Measurements from ENCODE around the gene RPLP1. TPM values are rescaled to one million over a fixed set of nuclear protein-coding genes. Genes with fewer than 3 reads are reported as not detected.

Gene RPLP1
- total and polyA plus RNA-seq, 8 donors, result 99.1 to 2,495 (median 1,437) TPM

DNA sequence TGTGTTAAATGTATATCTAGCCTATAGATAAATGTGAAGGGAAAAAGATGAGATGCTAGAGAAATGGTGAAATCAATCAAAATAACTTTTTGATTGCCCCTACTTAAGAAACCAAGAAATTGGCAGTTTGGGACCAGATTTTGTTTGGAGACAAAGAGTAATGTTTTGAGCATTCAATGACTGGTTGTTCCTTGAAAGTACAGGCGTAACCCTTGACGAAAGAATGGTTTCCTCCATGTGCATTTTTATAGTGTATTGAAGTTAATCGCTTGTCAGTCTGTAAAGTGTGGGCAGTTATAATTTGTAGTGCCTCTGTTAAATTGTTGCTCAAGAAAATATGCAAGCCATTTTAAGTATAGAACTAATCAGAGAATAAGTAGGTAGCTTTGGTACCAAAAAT, 37.2 kb upstream of the RPLP1 start:
- Histone ChIP-seq H3K4me3 (peak overlapping the region in 1 of 4 donors; percentile 99), H3K27ac (no peak overlapping the region), H3K36me3 (peaks cover 0 to 11% (median 2%) of the 10 kb centered on the region in 4 donors), H3K9me3 (no peaks in the 10 kb centered on the region), H3K27me3 (no peaks in the 10 kb centered on the region), H3K4me1 (peaks cover 11 to 23% (median 18%) of the 10 kb centered on the region in 4 donors)
- 73 to 90% (median 88%) methylated on average over 3 of the region's 3 CpGs for WGBS, 5 donors
- TF ChIP-seq, protein P1, sequence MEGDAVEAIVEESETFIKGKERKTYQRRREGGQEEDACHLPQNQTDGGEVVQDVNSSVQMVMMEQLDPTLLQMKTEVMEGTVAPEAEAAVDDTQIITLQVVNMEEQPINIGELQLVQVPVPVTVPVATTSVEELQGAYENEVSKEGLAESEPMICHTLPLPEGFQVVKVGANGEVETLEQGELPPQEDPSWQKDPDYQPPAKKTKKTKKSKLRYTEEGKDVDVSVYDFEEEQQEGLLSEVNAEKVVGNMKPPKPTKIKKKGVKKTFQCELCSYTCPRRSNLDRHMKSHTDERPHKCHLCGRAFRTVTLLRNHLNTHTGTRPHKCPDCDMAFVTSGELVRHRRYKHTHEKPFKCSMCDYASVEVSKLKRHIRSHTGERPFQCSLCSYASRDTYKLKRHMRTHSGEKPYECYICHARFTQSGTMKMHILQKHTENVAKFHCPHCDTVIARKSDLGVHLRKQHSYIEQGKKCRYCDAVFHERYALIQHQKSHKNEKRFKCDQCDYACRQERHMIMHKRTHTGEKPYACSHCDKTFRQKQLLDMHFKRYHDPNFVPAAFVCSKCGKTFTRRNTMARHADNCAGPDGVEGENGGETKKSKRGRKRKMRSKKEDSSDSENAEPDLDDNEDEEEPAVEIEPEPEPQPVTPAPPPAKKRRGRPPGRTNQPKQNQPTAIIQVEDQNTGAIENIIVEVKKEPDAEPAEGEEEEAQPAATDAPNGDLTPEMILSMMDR (IDR thresholded peaks at IDR 0.05), result no peak
- no peak for TF ChIP-seq EP300 (IDR thresholded peaks at IDR 0.05)
- DNase-seq, result no peak
- intact Hi-C loops (cut with DNase I; ENCODE audit: low total_unique reads), result no loop called here

DNA sequence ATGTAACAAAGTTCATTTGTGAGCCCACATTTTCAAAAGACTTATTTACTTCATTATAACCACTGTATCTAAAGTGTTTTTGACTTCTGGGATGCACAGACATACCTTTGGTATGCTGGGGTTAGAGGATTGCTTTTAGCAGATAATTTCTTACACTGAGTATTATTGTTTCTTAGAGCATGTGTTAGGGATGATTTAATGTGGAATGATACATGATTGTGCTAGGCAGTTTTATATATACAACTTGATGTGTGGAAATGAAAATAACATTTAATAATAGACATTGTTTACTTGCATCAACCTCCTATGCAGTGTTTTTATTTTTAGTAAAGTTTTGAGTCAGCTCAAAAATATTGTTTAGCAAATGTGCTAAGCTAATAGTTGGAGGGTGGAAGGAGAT, 35.0 kb upstream of the RPLP1 start:
- no peaks in the 10 kb centered on the region for H3K27me3 ChIP-seq
- H3K9me3 ChIP-seq, result no peaks in the 10 kb centered on the region
- peaks cover 11 to 23% (median 18%) of the 10 kb centered on the region in 4 donors for H3K4me1 ChIP-seq
- no peak for DNase-seq
- TF ChIP-seq EP300 (IDR thresholded peaks at IDR 0.05) (no peak), POLR2AphosphoS5 (IDR thresholded peaks at IDR 0.05) (no peak), POLR2A (IDR thresholded peaks at IDR 0.05) (no peak)
- TF ChIP-seq, protein P1 (IDR thresholded peaks at IDR 0.05), result no peak
- H3K27ac ChIP-seq, result no peak overlapping the region
- no peak overlapping the region for H3K4me3 ChIP-seq
- H3K36me3 ChIP-seq, result peaks cover 0 to 11% (median 2%) of the 10 kb centered on the region in 4 donors
- intact Hi-C loops (cut with DNase I; ENCODE audit: low total_unique reads), result no loop called here

DNA sequence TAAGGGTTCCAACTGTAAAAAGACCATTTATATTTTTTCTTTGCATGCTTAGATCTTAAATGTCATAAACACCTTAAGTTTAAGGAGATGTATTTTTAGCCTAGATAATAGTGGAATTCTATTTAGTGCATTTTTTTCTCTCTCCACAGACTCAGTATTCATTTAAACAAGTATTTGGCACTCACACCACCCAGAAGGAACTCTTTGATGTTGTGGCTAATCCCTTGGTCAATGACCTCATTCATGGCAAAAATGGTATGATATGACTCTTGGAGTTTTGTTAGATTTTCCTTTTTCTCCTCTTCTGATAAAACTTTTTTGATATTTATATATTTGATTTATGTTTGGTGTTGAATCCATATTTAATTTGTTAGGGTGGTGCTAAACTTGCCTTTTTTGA, 31.1 kb upstream of the RPLP1 start:
- TF ChIP-seq EP300 (IDR thresholded peaks at IDR 0.05) (no peak), POLR2A (IDR thresholded peaks at IDR 0.05) (no peak), POLR2AphosphoS5 (IDR thresholded peaks at IDR 0.05) (no peak)
- TF ChIP-seq, protein P1 (IDR thresholded peaks at IDR 0.05), result no peak
- Histone ChIP-seq H3K9me3 (no peaks in the 10 kb centered on the region), H3K4me1 (peaks cover 0 to 12% (median 2%) of the 10 kb centered on the region in 4 donors), H3K4me3 (no peak overlapping the region), H3K36me3 (peaks cover 0 to 11% (median 2%) of the 10 kb centered on the region in 4 donors), H3K27me3 (no peaks in the 10 kb centered on the region), H3K27ac (no peak overlapping the region)
- intact Hi-C loops (cut with DNase I; ENCODE audit: low total_unique reads), result no loop called here
- no peak for DNase-seq

DNA sequence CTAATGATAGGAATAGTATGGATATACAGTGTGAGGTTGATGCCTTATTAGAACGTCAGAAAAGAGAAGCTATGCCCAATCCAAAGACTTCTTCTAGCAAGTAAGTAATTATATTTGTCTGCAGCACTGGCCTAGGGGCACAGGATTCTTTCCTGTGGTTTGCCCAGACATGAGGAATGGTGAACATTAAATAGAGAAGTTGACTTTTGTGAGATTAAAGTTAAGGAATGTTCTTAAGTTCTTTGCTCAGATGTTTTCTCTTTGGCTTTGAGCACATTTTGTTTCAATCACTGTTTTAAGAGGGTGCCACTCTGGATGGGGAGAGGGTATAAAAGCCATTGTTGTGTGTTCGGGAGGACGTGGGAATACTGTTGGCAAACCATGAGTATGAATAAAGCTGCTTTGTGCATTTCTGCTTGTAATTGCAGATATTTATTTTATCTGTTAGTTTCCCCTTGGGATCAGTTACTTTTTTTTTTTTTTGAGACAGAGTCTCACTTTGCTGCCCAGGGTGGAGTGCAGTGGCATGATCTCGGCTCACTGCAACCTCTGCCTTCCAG, 30.2 kb upstream of the RPLP1 start:
- no peak for DNase-seq
- H3K27ac ChIP-seq, result no peak overlapping the region
- H3K4me3 ChIP-seq, result no peak overlapping the region
- no peak for TF ChIP-seq POLR2AphosphoS5 (IDR thresholded peaks at IDR 0.05)
- TF ChIP-seq EP300 (IDR thresholded peaks at IDR 0.05), result no peak
- TF ChIP-seq POLR2A (IDR thresholded peaks at IDR 0.05), result no peak
- TF ChIP-seq, protein P1 (IDR thresholded peaks at IDR 0.05), result no peak
- peaks cover 0 to 11% (median 2%) of the 10 kb centered on the region in 4 donors for H3K36me3 ChIP-seq
- no peaks in the 10 kb centered on the region for H3K9me3 ChIP-seq
- H3K4me1 ChIP-seq, result peaks cover 0 to 12% (median 2%) of the 10 kb centered on the region in 4 donors
- 81 to 91% (median 84%) methylated on average over 4 of the region's 4 CpGs for WGBS, 5 donors
- no peaks in the 10 kb centered on the region for H3K27me3 ChIP-seq
- intact Hi-C loops (cut with DNase I; ENCODE audit: low total_unique reads), result no loop called here
